ENCODE measurements around the gene FOXL3.

Gene FOXL3

GRCh38 chr7:266851-267840 lies 22.8 kb upstream of the FOXL3 start:
- TF ChIP-seq POLR2AphosphoS5 (IDR thresholded peaks at IDR 0.05; ENCODE audit: low read depth, low read length) (no peak), FOXP2 (optimal IDR thresholded peaks at IDR 0.05; ENCODE audit: borderline replicate concordance, extremely low read depth, extremely low read length, insufficient read depth) (no peak), SIN3A (IDR thresholded peaks at IDR 0.05; ENCODE audit: borderline replicate concordance, insufficient read depth, low read length) (no peak), TAF1 (IDR thresholded peaks at IDR 0.05; ENCODE audit: borderline replicate concordance, insufficient read depth, low read length) (no peak), REST (IDR thresholded peaks at IDR 0.05; ENCODE audit: insufficient read depth in 1 of 2, low read depth in 2 of 2, low read length in 2 of 2) (no peak)

GRCh38 chr7:268991-269390 lies 21.0 kb upstream of the FOXL3 start:
- TF ChIP-seq SIN3A (IDR thresholded peaks at IDR 0.05; ENCODE audit: borderline replicate concordance, insufficient read depth, low read length) (no peak), TAF1 (IDR thresholded peaks at IDR 0.05; ENCODE audit: borderline replicate concordance, insufficient read depth, low read length) (no peak), FOXP2 (optimal IDR thresholded peaks at IDR 0.05; ENCODE audit: borderline replicate concordance, extremely low read depth, extremely low read length, insufficient read depth) (no peak), REST (IDR thresholded peaks at IDR 0.05; ENCODE audit: insufficient read depth in 1 of 2, low read depth in 2 of 2, low read length in 2 of 2) (no peak), POLR2AphosphoS5 (IDR thresholded peaks at IDR 0.05; ENCODE audit: low read depth, low read length) (no peak)

- TF ChIP-seq FOXP2 (optimal IDR thresholded peaks at IDR 0.05; ENCODE audit: borderline replicate concordance, extremely low read depth, extremely low read length, insufficient read depth): no peak
- no peak for TF ChIP-seq TAF1 (IDR thresholded peaks at IDR 0.05; ENCODE audit: borderline replicate concordance, insufficient read depth, low read length)
- TF ChIP-seq SIN3A (IDR thresholded peaks at IDR 0.05; ENCODE audit: borderline replicate concordance, insufficient read depth, low read length): no peak
- TF ChIP-seq POLR2AphosphoS5 (IDR thresholded peaks at IDR 0.05; ENCODE audit: low read depth, low read length): no peak
- TF ChIP-seq REST (IDR thresholded peaks at IDR 0.05; ENCODE audit: insufficient read depth in 1 of 2, low read depth in 2 of 2, low read length in 2 of 2): no peak
These were observed 20.2 kb upstream of the FOXL3 start for GRCh38 chr7:269721-270120.

GRCh38 chr7:270351-270983 lies 19.5 kb upstream of the FOXL3 start:
- TF ChIP-seq SIN3A (IDR thresholded peaks at IDR 0.05; ENCODE audit: borderline replicate concordance, insufficient read depth, low read length): no peak
- TF ChIP-seq POLR2AphosphoS5 (IDR thresholded peaks at IDR 0.05; ENCODE audit: low read depth, low read length): no peak
- TF ChIP-seq TAF1 (IDR thresholded peaks at IDR 0.05; ENCODE audit: borderline replicate concordance, insufficient read depth, low read length): no peak
- TF ChIP-seq FOXP2 (optimal IDR thresholded peaks at IDR 0.05; ENCODE audit: borderline replicate concordance, extremely low read depth, extremely low read length, insufficient read depth): no peak
- no peak for TF ChIP-seq REST (IDR thresholded peaks at IDR 0.05; ENCODE audit: insufficient read depth in 1 of 2, low read depth in 2 of 2, low read length in 2 of 2)
